H9 (cell line): ENCODE measurements around the gene MOB3B. TPM values are rescaled to one million over a fixed set of nuclear protein-coding genes. Genes with fewer than 3 reads are reported as not detected.

Source experiments
- DNase-seq: peaks from one replicate; pipeline ENCODE4 v3.0.0-alpha.2; 2017
- H2AFZ ChIP-seq: one replicate; pipeline ENCODE4 v1.6.1; 2013; ENCODE audit warnings: mild to moderate bottlenecking, low read length, control low read depth, moderate library complexity
- H2AK5ac ChIP-seq: 2 replicates; pipeline ENCODE4 v1.6.1; 2013; ENCODE audit warnings: low read length, control low read depth, mixed read lengths; ENCODE audit not compliant: insufficient read length
- H2BK120ac ChIP-seq: one replicate; pipeline ENCODE4 v1.6.1; 2013; ENCODE audit warnings: low read depth, mild to moderate bottlenecking, low read length, control low read depth, inconsistent platforms; ENCODE audit not compliant: poor library complexity, severe bottlenecking
- H2BK12ac ChIP-seq: 2 replicates; pipeline ENCODE4 v1.6.1; 2013; ENCODE audit warnings: low read length, control low read depth, mixed read lengths, low read depth; ENCODE audit not compliant: insufficient read length
- H2BK15ac ChIP-seq: 2 replicates; pipeline ENCODE4 v1.6.1; 2013; ENCODE audit warnings: low read depth, low read length, control low read depth
- H2BK20ac ChIP-seq: one replicate; pipeline ENCODE4 v1.6.1; 2013; ENCODE audit warnings: low read depth, mild to moderate bottlenecking, low read length, control low read depth, inconsistent platforms; ENCODE audit not compliant: poor library complexity, severe bottlenecking
- H2BK5ac ChIP-seq: 2 replicates; pipeline ENCODE4 v1.6.1; 2013; ENCODE audit warnings: low read length, control low read depth, mixed read lengths; ENCODE audit not compliant: insufficient read length
- H3K14ac ChIP-seq: 2 replicates; pipeline ENCODE4 v1.6.1; 2013; ENCODE audit warnings: low read length, control low read depth; ENCODE audit not compliant: insufficient read depth
- H3K18ac ChIP-seq: 2 replicates; pipeline ENCODE4 v1.6.1; 2013; ENCODE audit warnings: low read depth, mild to moderate bottlenecking, mixed read lengths, low read length, control low read depth; ENCODE audit not compliant: insufficient read length
- H3K23ac ChIP-seq: 2 replicates; pipeline ENCODE4 v1.6.1; 2013; ENCODE audit warnings: low read length, control low read depth, mixed read lengths, low read depth; ENCODE audit not compliant: insufficient read length
- H3K23me2 ChIP-seq: 2 replicates; pipeline ENCODE4 v1.6.1; 2013; ENCODE audit warnings: low read depth, mild to moderate bottlenecking, mixed read lengths, low read length, control low read depth; ENCODE audit not compliant: insufficient read length, poor library complexity, severe bottlenecking
- H3K27ac ChIP-seq: 2 replicates; pipeline ENCODE4 v1.5.1; 2013; ENCODE audit warnings: low read length, control low read depth, mixed read lengths, low read depth; ENCODE audit not compliant: insufficient read length
- H3K27me3 ChIP-seq: 2 replicates; pipeline ENCODE4 v1.6.1; 2013; ENCODE audit warnings: low read length, control low read depth, inconsistent platforms; ENCODE audit not compliant: insufficient read depth
- H3K4ac ChIP-seq: 2 replicates; pipeline ENCODE4 v1.6.1; 2013; ENCODE audit warnings: low read depth, mild to moderate bottlenecking, control low read depth, inconsistent platforms, low read length, moderate library complexity
- H3K4me1 ChIP-seq: 2 replicates; pipeline ENCODE4 v1.6.1; 2013; ENCODE audit warnings: low read length, control low read depth, inconsistent platforms; ENCODE audit not compliant: insufficient read depth
- H3K4me2 ChIP-seq: 2 replicates; pipeline ENCODE4 v1.6.1; 2013; ENCODE audit warnings: low read length, control low read depth, mixed read lengths; ENCODE audit not compliant: insufficient read length, insufficient read depth
- H3K56ac ChIP-seq: 2 replicates; pipeline ENCODE4 v1.6.1; 2013; ENCODE audit warnings: low read depth, mild to moderate bottlenecking, mixed read lengths, low read length, control low read depth; ENCODE audit not compliant: insufficient read length
- H3K79me1 ChIP-seq: 2 replicates; pipeline ENCODE4 v1.6.1; 2013; ENCODE audit warnings: low read depth, mild to moderate bottlenecking, moderate library complexity, low read length, control low read depth, inconsistent platforms; ENCODE audit not compliant: insufficient read depth, poor library complexity, severe bottlenecking
- H3K79me2 ChIP-seq: 2 replicates; pipeline ENCODE4 v1.6.1; 2013; ENCODE audit warnings: low read length, control low read depth, inconsistent platforms; ENCODE audit not compliant: insufficient read depth
- H3K9ac ChIP-seq: 2 replicates; pipeline ENCODE4 v1.6.1; 2013; ENCODE audit warnings: low read length, control low read depth, mixed read lengths; ENCODE audit not compliant: insufficient read length; ENCODE audit errors: extremely low read depth
- H3K9me3 ChIP-seq: one replicate; pipeline ENCODE4 v1.6.1; 2013; ENCODE audit warnings: low read depth, low read length, inconsistent platforms; ENCODE audit not compliant: control insufficient read depth
- H3T11ph ChIP-seq: one replicate; pipeline ENCODE4 v1.6.1; 2013; ENCODE audit warnings: mild to moderate bottlenecking, low read length, control low read depth, inconsistent platforms
- H4K20me1 ChIP-seq: one replicate; pipeline ENCODE4 v1.6.1; 2013; ENCODE audit not compliant: control insufficient read depth, insufficient read length, insufficient read depth
- H4K5ac ChIP-seq: 2 replicates; pipeline ENCODE4 v1.6.1; 2013; ENCODE audit warnings: low read depth, mild to moderate bottlenecking, mixed read lengths, low read length, control low read depth; ENCODE audit not compliant: insufficient read length
- H4K8ac ChIP-seq: replicated peaks from 2 replicates; pipeline ENCODE4 v1.6.1; 2013; ENCODE audit warnings: low read length, control low read depth, mixed read lengths, low read depth; ENCODE audit not compliant: insufficient read length
- H4K91ac ChIP-seq: 2 replicates; pipeline ENCODE4 v1.6.1; 2013; ENCODE audit warnings: low read depth, mild to moderate bottlenecking, moderate library complexity, mixed read lengths, low read length, control low read depth; ENCODE audit not compliant: insufficient read length
- H3K27ac Mint-ChIP-seq, 3 experiments: 2 replicates in 2 of 3; 3 replicates in 1 of 3; pipeline ENCODE4 v1.8.0; 2020 to 2021; ENCODE audit warnings: mixed read lengths in 3 of 3, mild to moderate bottlenecking in 1 of 3, moderate library complexity in 1 of 3
- H3K27me3 Mint-ChIP-seq: 2 replicates; pipeline ENCODE4 v1.8.0; 2021; ENCODE audit warnings: low read depth, mild to moderate bottlenecking, moderate library complexity, mixed read lengths
- H3K36me3 Mint-ChIP-seq, 3 experiments: 2 replicates in 2 of 3; 3 replicates in 1 of 3; pipeline ENCODE4 v1.8.0; 2020 to 2021; ENCODE audit warnings: low read depth in 3 of 3, mixed read lengths in 3 of 3; ENCODE audit not compliant: insufficient read depth in 1 of 3
- H3K4me1 Mint-ChIP-seq, 2 experiments: 2 replicates each; pipeline ENCODE4 v1.8.0; 2020; ENCODE audit warnings: mixed read lengths in 2 of 2
- H3K4me3 Mint-ChIP-seq, 2 experiments: 2 replicates in 1 of 2; 3 replicates in 1 of 2; pipeline ENCODE4 v1.8.0; 2020 to 2021; ENCODE audit warnings: mild to moderate bottlenecking in 2 of 2, mixed read lengths in 2 of 2, moderate library complexity in 1 of 2
- H3K9me3 Mint-ChIP-seq, 2 experiments: 2 replicates in 1 of 2; 3 replicates in 1 of 2; pipeline ENCODE4 v1.8.0; 2020; ENCODE audit warnings: mild to moderate bottlenecking in 2 of 2, mixed read lengths in 2 of 2, moderate library complexity in 1 of 2
- WGBS: extraction: QIAGEN DNeasy Blood & Tissue Kit; methylation state at CpG from one replicate; pipeline ENCODE4 v1.1.7; 2013; ENCODE audit warnings: missing lambda C conversion rate, low lambda C conversion rate, mixed read lengths; ENCODE audit not compliant: insufficient read length; ENCODE audit errors: extremely low coverage; 5-methylcytosine and 5-hydroxymethylcytosine counted together
- total RNA-seq: library from RNA; stranded (reverse); gene quantifications from 2 replicates; pipeline ENCODE4 v1.2.1, GENCODE V29; 2021
- TF ChIP-seq, protein P1 (sequence below): fragments of 200-600 bp; sonication (generic); conservative IDR thresholded peaks from 3 replicates; pipeline ENCODE4 v1.8.0; 2021; ENCODE audit warnings: antibody characterized with exemption, mild to moderate bottlenecking

Gene MOB3B
- total RNA-seq, 1 experiment from 2014 or later, result 9.8 TPM

DNA sequence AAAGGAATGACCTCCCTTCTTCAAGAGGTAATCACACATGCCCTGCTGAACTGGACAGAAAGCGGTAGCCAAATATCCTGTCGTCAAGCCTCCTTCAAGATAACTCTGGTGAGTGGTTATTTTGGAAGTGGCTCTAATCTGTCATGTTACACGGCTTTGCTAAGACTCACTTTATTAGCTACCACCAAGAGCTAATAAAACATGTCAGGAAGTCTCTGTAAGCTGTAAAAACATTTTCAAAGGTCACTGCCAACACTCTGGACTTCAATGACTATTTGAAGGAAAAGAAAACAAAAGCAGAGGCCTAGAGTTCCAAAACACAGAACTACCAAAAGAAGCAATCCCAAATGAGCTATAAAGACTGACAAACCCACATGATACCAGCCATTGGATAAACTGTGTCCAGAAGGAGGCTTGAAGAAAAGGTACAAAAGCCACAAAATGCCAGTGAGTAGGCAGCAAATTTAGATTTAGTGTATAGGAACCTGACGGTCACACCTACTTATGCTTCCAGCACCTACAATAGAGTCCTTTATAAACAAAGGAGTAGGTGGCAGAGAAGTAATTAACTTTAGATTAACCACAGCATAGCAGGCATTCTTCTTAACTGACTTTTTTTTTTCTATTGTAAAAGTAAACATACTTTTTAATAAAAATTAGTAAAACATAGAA, 135.3 kb downstream of the MOB3B start:
- H3K27ac Mint-ChIP-seq, result no peak overlapping the region

More for the DNA sequence above, 135.3 kb downstream of the MOB3B start:
- Histone ChIP-seq H3K23ac (no peak overlapping the region), H2BK20ac (no peak overlapping the region), H3K18ac (no peak overlapping the region), H3K56ac (no peak overlapping the region), H2AFZ (no peak overlapping the region), H2BK120ac (no peak overlapping the region), H3T11ph (no peak overlapping the region), H3K9me3 (no peaks in the 10 kb centered on the region), H3K79me2 (no peaks in the 10 kb centered on the region), H4K91ac (no peak overlapping the region), H3K14ac (no peak overlapping the region), H4K5ac (no peak overlapping the region), H3K27ac (no peak overlapping the region), H2BK12ac (no peak overlapping the region), H2BK5ac (no peak overlapping the region), H3K27me3 (no peaks in the 10 kb centered on the region), H2BK15ac (no peak overlapping the region), H4K8ac (no peak overlapping the region), H3K79me1 (no peaks in the 10 kb centered on the region), H3K4ac (no peak overlapping the region), H2AK5ac (no peak overlapping the region), H4K20me1 (no peaks in the 10 kb centered on the region), H3K4me1 (peaks cover 3% of the 10 kb centered on the region; the same call in 1 of the 2 replicates), H3K9ac (no peak overlapping the region), H3K4me2 (no peak overlapping the region), H3K23me2 (no peaks in the 10 kb centered on the region)
- Mint-ChIP-seq H3K4me1 (peaks cover 47 to 54% of the 10 kb centered on the region in 2 experiments), H3K27me3 (no peaks in the 10 kb centered on the region), H3K9me3 (no peaks in the 10 kb centered on the region), H3K36me3 (no peaks in the 10 kb centered on the region), H3K4me3 (no peak overlapping the region)
- no peak for DNase-seq
- no CpG with 5 or more reads among the region's 4 CpGs for WGBS
- TF ChIP-seq, protein P1, sequence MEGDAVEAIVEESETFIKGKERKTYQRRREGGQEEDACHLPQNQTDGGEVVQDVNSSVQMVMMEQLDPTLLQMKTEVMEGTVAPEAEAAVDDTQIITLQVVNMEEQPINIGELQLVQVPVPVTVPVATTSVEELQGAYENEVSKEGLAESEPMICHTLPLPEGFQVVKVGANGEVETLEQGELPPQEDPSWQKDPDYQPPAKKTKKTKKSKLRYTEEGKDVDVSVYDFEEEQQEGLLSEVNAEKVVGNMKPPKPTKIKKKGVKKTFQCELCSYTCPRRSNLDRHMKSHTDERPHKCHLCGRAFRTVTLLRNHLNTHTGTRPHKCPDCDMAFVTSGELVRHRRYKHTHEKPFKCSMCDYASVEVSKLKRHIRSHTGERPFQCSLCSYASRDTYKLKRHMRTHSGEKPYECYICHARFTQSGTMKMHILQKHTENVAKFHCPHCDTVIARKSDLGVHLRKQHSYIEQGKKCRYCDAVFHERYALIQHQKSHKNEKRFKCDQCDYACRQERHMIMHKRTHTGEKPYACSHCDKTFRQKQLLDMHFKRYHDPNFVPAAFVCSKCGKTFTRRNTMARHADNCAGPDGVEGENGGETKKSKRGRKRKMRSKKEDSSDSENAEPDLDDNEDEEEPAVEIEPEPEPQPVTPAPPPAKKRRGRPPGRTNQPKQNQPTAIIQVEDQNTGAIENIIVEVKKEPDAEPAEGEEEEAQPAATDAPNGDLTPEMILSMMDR, result no peak
